ENCODE results near the gene PLEKHO1. TPM values are rescaled to one million over a fixed set of nuclear protein-coding genes. Genes with fewer than 3 reads are reported as not detected.

PLEKHO1 gene
- total RNA-seq, 1 donor from 2014 or later = 3.8 TPM

Other genes starting within 250 kb of the PLEKHO1 start
- gene SV2A, start 232.1 kb upstream of the PLEKHO1 start, total RNA-seq = 0.45 TPM
- 11.5 TPM for gene SF3B4, start 222.1 kb upstream of the PLEKHO1 start, total RNA-seq
- gene MTMR11, start 213.0 kb upstream of the PLEKHO1 start, total RNA-seq = 1.7 TPM
- gene OTUD7B, start 139.2 kb upstream of the PLEKHO1 start, total RNA-seq = 19.1 TPM
- 12.3 TPM for gene VPS45, start 82.1 kb upstream of the PLEKHO1 start, total RNA-seq
- 12.9 TPM for gene ANP32E, start 86.2 kb downstream of the PLEKHO1 start, total RNA-seq
- gene CA14, start 107.9 kb downstream of the PLEKHO1 start, total RNA-seq = 5.6 TPM
- 88.5 TPM for gene APH1A, start 119.1 kb downstream of the PLEKHO1 start, total RNA-seq
- 3.0 TPM for gene C1orf54, start 122.9 kb downstream of the PLEKHO1 start, total RNA-seq
- gene CIART, start 132.6 kb downstream of the PLEKHO1 start, total RNA-seq = 5.3 TPM
- 27.0 TPM for gene MRPS21, start 143.9 kb downstream of the PLEKHO1 start, total RNA-seq
- gene PRPF3, start 171.6 kb downstream of the PLEKHO1 start, total RNA-seq = 21.3 TPM
- gene RPRD2, start 214.2 kb downstream of the PLEKHO1 start, total RNA-seq = 12.8 TPM

Measured in left lobe of liver (tissue), 1 donor.